Measurements from ENCODE around the gene ADCYAP1.

Gene ADCYAP1

GRCh38 chr18:955384-956066 is 50.9 kb downstream of the ADCYAP1 start:
- DNase-seq (ENCODE audit: low read depth), result no peak
- no peak for TF ChIP-seq CTCF (IDR thresholded peaks at IDR 0.05; ENCODE audit: low read depth, low read length, missing control alignments)
- in situ Hi-C loops (cut with HindIII; ENCODE audit: low sequenced_read_pairs), result no loop called here
- H3K4me3 ChIP-seq (ENCODE audit: low read depth, low read length), result no peak overlapping the region

GRCh38 chr18:957829-958228 is 53.2 kb downstream of the ADCYAP1 start:
- no peak overlapping the region for H3K4me3 ChIP-seq (ENCODE audit: low read depth, low read length)
- TF ChIP-seq CTCF (IDR thresholded peaks at IDR 0.05; ENCODE audit: low read depth, low read length, missing control alignments), result no peak
- no peak for DNase-seq (ENCODE audit: low read depth)
- in situ Hi-C loops (cut with HindIII; ENCODE audit: low sequenced_read_pairs), result no loop called here

GRCh38 chr18:959854-960253 is 55.2 kb downstream of the ADCYAP1 start:
- no peak for TF ChIP-seq CTCF (IDR thresholded peaks at IDR 0.05; ENCODE audit: low read depth, low read length, missing control alignments)
- in situ Hi-C loops (cut with HindIII; ENCODE audit: low sequenced_read_pairs), result no loop called here
- DNase-seq (ENCODE audit: low read depth), result no peak

More at GRCh38 chr18:959854-960253, 55.2 kb downstream of the ADCYAP1 start:
- no peak overlapping the region for H3K4me3 ChIP-seq (ENCODE audit: low read depth, low read length)

Measured in astrocyte of the cerebellum (primary cell).